HepG2 (cell line): ENCODE results near the gene ASTN2. TPM values are rescaled to one million over a fixed set of nuclear protein-coding genes. Genes with fewer than 3 reads are reported as not detected.

Experiments
- ATAC-seq: fragments of 200-7000 bp; cut with Tn5 transposase; 3 replicates; pipeline ENCODE4 v1.9.1; 2020; ENCODE audit warnings: mild to moderate bottlenecking, moderate library complexity
- BruUV-seq: library from RNA; stranded (reverse); fragments of 400-500 nt; replicated peaks from 2 replicates; lab custom pipeline; 2021; lab: Mats Ljungman, UMichigan
- CTCF ChIA-PET: fragments of 300-600 bp; formaldehyde crosslinking; extraction: SDS; loops from one replicate; lab custom pipeline; 2021; ENCODE audit warnings: low total read pairs, inconsistent platforms, low intra/inter-chr PET ratio; lab: Yijun Ruan, JAX
- POLR2A ChIA-PET: fragments of 350-600 bp; sonication (Branson Sonifier 250); formaldehyde crosslinking; loops from one replicate; lab custom pipeline; 2020; ENCODE audit warnings: antibody characterized with exemption, inconsistent platforms; lab: Yijun Ruan, JAX
- DNase-seq: peaks from one replicate; pipeline ENCODE4 v3.0.0-alpha.2; 2015; ENCODE audit warnings: low spot score
- FAIRE-seq: peaks from 3 replicates; lab custom pipeline; 2011; peaks lifted over from hg19 to GRCh38; lab: Jason Lieb, UNC
- H2AFZ ChIP-seq: one replicate; pipeline ENCODE4 v1.6.1; 2011; ENCODE audit warnings: low read length, inconsistent platforms
- H3K27ac ChIP-seq: fragments of 300-600 bp; 3 replicates; pipeline ENCODE4 v1.8.0; 2011; ENCODE audit warnings: mixed run types, mild to moderate bottlenecking, mixed read lengths, low read length, inconsistent platforms; ENCODE audit not compliant: insufficient read depth; ENCODE audit errors: extremely low read length
- H3K27me3 ChIP-seq, 2 experiments: fragments of 200-600 bp in 1 of 2; 2 replicates in 1 of 2; 3 replicates in 1 of 2; pipeline versions ENCODE4 v1.6.0 to v1.8.0; 2011; ENCODE audit warnings: low read length in 2 of 2, mild to moderate bottlenecking in 2 of 2, moderate library complexity in 2 of 2, inconsistent platforms in 1 of 2; ENCODE audit not compliant: insufficient read depth in 2 of 2, control insufficient read depth in 1 of 2
- H3K36me3 ChIP-seq, 2 experiments: fragments of 200-600 bp in 1 of 2; replicated peaks in 1 of 2; 2 replicates in 1 of 2; 3 replicates in 1 of 2; pipeline versions ENCODE4 v1.5.1 to v1.8.0; 2011; ENCODE audit warnings: low read length in 2 of 2, inconsistent platforms in 1 of 2; ENCODE audit not compliant: insufficient read depth in 2 of 2, control insufficient read depth in 1 of 2
- H3K4me1 ChIP-seq: 2 replicates; pipeline ENCODE4 v1.5.1; 2012; ENCODE audit warnings: low read length, inconsistent platforms; ENCODE audit not compliant: insufficient read depth
- H3K4me2 ChIP-seq: 2 replicates; pipeline ENCODE4 v1.6.0; 2011; ENCODE audit warnings: low read depth, low read length, inconsistent platforms
- H3K4me3 ChIP-seq, 3 experiments: fragments of 200-600 bp in 1 of 3; sonication (generic), shearing (Covaris generic) in 1 of 3; replicated peaks in 1 of 3; 2 replicates each; pipeline ENCODE4 v1.5.1; 2011 to 2016; ENCODE audit warnings: low read length in 3 of 3, inconsistent platforms in 2 of 3, low read depth in 2 of 3, mild to moderate bottlenecking in 2 of 3, control low read depth in 1 of 3, mixed read lengths in 1 of 3; ENCODE audit not compliant: insufficient read depth in 1 of 3
- H3K79me2 ChIP-seq: one replicate; pipeline ENCODE4 v1.6.1; 2011; ENCODE audit warnings: low read length, inconsistent platforms; ENCODE audit not compliant: insufficient read depth
- H3K9ac ChIP-seq: 2 replicates; pipeline ENCODE4 v1.6.0; 2011; ENCODE audit warnings: mild to moderate bottlenecking, low read depth, low read length, inconsistent platforms; ENCODE audit not compliant: insufficient read depth
- H3K9me3 ChIP-seq: 2 replicates; pipeline ENCODE4 v1.5.1; 2012; ENCODE audit warnings: mild to moderate bottlenecking, low read length
- H4K20me1 ChIP-seq: 2 replicates; pipeline ENCODE4 v1.6.0; 2011; ENCODE audit warnings: inconsistent platforms, mild to moderate bottlenecking, low read length, moderate library complexity; ENCODE audit not compliant: insufficient read depth
- ATF7-NPFF ChIP-seq: sonication (generic); formaldehyde crosslinking; IDR thresholded peaks from 2 replicates; pipeline ENCODE4 v1.8.1; 2023; ENCODE audit warnings: mild to moderate bottlenecking, low read depth, missing genetic modification reagents, moderate library complexity
- NFE2L1 ChIP-seq: sonication (generic); formaldehyde crosslinking; IDR thresholded peaks from 2 replicates; pipeline ENCODE4 v1.4.0; 2020; ENCODE audit warnings: missing genetic modification reagents, mild to moderate bottlenecking, borderline replicate concordance
- RORA ChIP-seq: sonication (generic); formaldehyde crosslinking; IDR thresholded peaks from 2 replicates; pipeline ENCODE4 v1.5.0; 2020; ENCODE audit warnings: mild to moderate bottlenecking, missing genetic modification reagents, moderate library complexity
- ZC3H4 ChIP-seq: sonication (generic); formaldehyde crosslinking; IDR thresholded peaks from 2 replicates; pipeline ENCODE4 v1.4.0; 2020; ENCODE audit warnings: missing genetic modification reagents, borderline replicate concordance
- ZMAT3 ChIP-seq: sonication (generic); formaldehyde crosslinking; conservative IDR thresholded peaks from 2 replicates; pipeline ENCODE4 v1.7.0; 2021; ENCODE audit warnings: missing genetic modification reagents
- ZNF33B ChIP-seq: sonication (generic); formaldehyde crosslinking; IDR thresholded peaks from 2 replicates; pipeline ENCODE4 v1.5.1; 2020; ENCODE audit warnings: mild to moderate bottlenecking, missing genetic modification reagents
- ZNF724P ChIP-seq: sonication (generic); formaldehyde crosslinking; IDR thresholded peaks from 2 replicates; pipeline ENCODE4 v1.8.0; 2022; ENCODE audit warnings: missing genetic modification reagents, borderline replicate concordance
- WGBS: methylation state at CpG from one replicate; pipeline ENCODE4 v1.1.6; 2017; ENCODE audit warnings: low lambda C conversion rate; 5-methylcytosine and 5-hydroxymethylcytosine counted together
- in situ Hi-C: cut with HindIII; loops from 2 replicates; pipeline ENCODE4 v1.10.0; 2017; ENCODE audit warnings: low pct_unique_long_range_greater_than_20kb; ENCODE audit not compliant: extremely low pct_ligation_motif_present
- intact Hi-C: fragments of 100-400 bp; cut with micrococcal nuclease; formaldehyde crosslinking; loops from one replicate; pipeline ENCODE4 v1.10.0; 2022; ENCODE audit not compliant: unreplicated experiment
- polyA plus RNA-seq, 8 experiments: library from polyadenylated mRNA; depleted of rRNA in 3 of 8; stranded (reverse) in 7 of 8; unstranded in 1 of 8; fragments of >200 nt; fragmentation: Illumina TruSeq in 4 of 8; extraction: Trizol in 4 of 8; gene quantifications; 2 replicates each; pipeline versions ENCODE4 v1.2.1 to v1.2.3, GENCODE V29; 2011 to 2016; ENCODE audit warnings: low read depth in 4 of 8, missing spikeins in 1 of 8, mixed read lengths in 1 of 8; ENCODE audit not compliant: insufficient read depth in 1 of 8
- total RNA-seq, 5 experiments: library from RNA; depleted of rRNA; stranded (reverse); fragments of >200 nt; fragmentation: Illumina TruSeq; extraction: Trizol; gene quantifications; 2 replicates each; pipeline ENCODE4 v1.2.3, GENCODE V29; 2016; ENCODE audit warnings: low read depth in 1 of 5
- TF ChIP-seq, protein P1 (sequence below): sonication (generic); formaldehyde crosslinking; IDR thresholded peaks from 2 replicates; pipeline ENCODE4 v1.4.0; 2020; ENCODE audit warnings: missing genetic modification reagents, low read depth, mild to moderate bottlenecking, borderline replicate concordance
- TF ChIP-seq, protein P2 (sequence below): sonication (generic); formaldehyde crosslinking; IDR thresholded peaks from 2 replicates; pipeline ENCODE4 v1.4.0; 2020; ENCODE audit warnings: missing genetic modification reagents, borderline replicate concordance
- TF ChIP-seq, protein P3 (sequence below): sonication (generic); formaldehyde crosslinking; IDR thresholded peaks from 2 replicates; pipeline ENCODE4 v1.5.0; 2020; ENCODE audit warnings: mild to moderate bottlenecking, low read depth, missing genetic modification reagents, borderline replicate concordance
- TF ChIP-seq, protein P4 (sequence below): sonication (generic); formaldehyde crosslinking; IDR thresholded peaks from 2 replicates; pipeline ENCODE4 v1.4.0; 2020; ENCODE audit warnings: mild to moderate bottlenecking, low read depth, missing genetic modification reagents
- TF ChIP-seq, protein P5 (sequence below): IDR thresholded peaks from 2 replicates; pipeline ENCODE4 v1.6.1; 2016; ENCODE audit warnings: missing compliant biosample characterization, missing genetic modification reagents, borderline replicate concordance

The ASTN2 gene
- total and polyA plus RNA-seq, 2 of the 13 experiments (the other 11 are each of a cell fraction or from before 2014, with no cell fraction given) = 5.2 to 13.5 TPM

DNA sequence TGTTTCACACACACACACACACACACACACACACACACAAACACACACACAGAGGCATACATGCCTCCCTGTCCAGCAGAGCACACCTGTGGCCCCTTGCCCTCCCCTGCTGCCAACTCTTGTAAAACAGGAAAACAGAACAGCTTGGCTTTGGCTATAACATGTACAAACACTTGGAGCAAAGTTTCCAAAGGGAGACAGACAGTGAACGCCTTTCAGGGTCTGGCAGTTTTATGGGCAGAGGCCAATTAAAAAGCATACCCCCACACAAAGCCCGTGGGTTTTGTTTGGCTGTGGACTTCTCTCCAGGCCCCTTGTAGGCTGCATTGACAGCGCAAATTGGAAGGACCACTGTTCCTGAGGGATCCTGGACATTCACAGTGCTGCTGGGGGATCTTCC lies 995.7 kb downstream of the ASTN2 start:
- Histone ChIP-seq H3K9me3 (no peaks in the 10 kb centered on the region), H3K36me3 (no peaks in the 10 kb centered on the region; a peak in 1 of 5 replicates), H3K9ac (no peak overlapping the region), H4K20me1 (no peaks in the 10 kb centered on the region), H3K4me1 (0 out of 2 replicates have a peak, but pooled peaks cover 7% of the 10 kb centered on the region), H3K4me2 (no peak overlapping the region), H3K27me3 (no peaks in the 10 kb centered on the region), H3K27ac (no peak overlapping the region), H2AFZ (no peak overlapping the region), H3K4me3 (no peak overlapping the region), H3K79me2 (no peaks in the 10 kb centered on the region)
- POLR2A ChIA-PET = no interaction called here
- FAIRE-seq = no peak
- DNase-seq = no peak
- CTCF ChIA-PET = no interaction called here
- intact Hi-C loops (no loop called here), in situ Hi-C loops (no loop called here)
- ATAC-seq = no peak
- TF ChIP-seq ZNF33B (CRISPR knock-in tag) (no peak), RORA (no peak), ZC3H4 (CRISPR knock-in tag) (no peak), ZMAT3 (CRISPR knock-in tag) (no peak), NFE2L1 (no peak), ATF7-NPFF (CRISPR knock-in tag) (no peak), ZNF724P (no peak)
- TF ChIP-seq, protein P1, sequence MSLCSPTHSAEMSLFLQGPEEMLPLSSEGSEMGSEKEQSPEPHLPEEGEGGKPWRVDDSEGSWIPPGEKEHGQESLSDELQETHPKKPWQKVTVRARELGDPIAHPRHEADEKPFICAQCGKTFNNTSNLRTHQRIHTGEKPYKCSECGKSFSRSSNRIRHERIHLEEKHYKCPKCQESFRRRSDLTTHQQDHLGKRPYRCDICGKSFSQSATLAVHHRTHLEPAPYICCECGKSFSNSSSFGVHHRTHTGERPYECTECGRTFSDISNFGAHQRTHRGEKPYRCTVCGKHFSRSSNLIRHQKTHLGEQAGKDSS (CRISPR knock-in tag) = no peak
- TF ChIP-seq, protein P2, sequence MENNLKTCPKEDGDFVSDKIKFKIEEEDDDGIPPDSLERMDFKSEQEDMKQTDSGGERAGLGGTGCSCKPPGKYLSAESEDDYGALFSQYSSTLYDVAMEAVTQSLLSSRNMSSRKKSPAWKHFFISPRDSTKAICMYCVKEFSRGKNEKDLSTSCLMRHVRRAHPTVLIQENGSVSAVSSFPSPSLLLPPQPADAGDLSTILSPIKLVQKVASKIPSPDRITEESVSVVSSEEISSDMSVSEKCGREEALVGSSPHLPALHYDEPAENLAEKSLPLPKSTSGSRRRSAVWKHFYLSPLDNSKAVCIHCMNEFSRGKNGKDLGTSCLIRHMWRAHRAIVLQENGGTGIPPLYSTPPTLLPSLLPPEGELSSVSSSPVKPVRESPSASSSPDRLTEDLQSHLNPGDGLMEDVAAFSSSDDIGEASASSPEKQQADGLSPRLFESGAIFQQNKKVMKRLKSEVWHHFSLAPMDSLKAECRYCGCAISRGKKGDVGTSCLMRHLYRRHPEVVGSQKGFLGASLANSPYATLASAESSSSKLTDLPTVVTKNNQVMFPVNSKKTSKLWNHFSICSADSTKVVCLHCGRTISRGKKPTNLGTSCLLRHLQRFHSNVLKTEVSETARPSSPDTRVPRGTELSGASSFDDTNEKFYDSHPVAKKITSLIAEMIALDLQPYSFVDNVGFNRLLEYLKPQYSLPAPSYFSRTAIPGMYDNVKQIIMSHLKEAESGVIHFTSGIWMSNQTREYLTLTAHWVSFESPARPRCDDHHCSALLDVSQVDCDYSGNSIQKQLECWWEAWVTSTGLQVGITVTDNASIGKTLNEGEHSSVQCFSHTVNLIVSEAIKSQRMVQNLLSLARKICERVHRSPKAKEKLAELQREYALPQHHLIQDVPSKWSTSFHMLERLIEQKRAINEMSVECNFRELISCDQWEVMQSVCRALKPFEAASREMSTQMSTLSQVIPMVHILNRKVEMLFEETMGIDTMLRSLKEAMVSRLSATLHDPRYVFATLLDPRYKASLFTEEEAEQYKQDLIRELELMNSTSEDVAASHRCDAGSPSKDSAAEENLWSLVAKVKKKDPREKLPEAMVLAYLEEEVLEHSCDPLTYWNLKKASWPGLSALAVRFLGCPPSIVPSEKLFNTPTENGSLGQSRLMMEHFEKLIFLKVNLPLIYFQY (CRISPR knock-in tag) = no peak
- TF ChIP-seq, protein P3, sequence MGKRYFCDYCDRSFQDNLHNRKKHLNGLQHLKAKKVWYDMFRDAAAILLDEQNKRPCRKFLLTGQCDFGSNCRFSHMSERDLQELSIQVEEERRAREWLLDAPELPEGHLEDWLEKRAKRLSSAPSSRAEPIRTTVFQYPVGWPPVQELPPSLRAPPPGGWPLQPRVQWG (CRISPR knock-in tag) = no peak
- TF ChIP-seq, protein P4, sequence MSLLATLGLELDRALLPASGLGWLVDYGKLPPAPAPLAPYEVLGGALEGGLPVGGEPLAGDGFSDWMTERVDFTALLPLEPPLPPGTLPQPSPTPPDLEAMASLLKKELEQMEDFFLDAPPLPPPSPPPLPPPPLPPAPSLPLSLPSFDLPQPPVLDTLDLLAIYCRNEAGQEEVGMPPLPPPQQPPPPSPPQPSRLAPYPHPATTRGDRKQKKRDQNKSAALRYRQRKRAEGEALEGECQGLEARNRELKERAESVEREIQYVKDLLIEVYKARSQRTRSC = no peak
- TF ChIP-seq, protein P5, sequence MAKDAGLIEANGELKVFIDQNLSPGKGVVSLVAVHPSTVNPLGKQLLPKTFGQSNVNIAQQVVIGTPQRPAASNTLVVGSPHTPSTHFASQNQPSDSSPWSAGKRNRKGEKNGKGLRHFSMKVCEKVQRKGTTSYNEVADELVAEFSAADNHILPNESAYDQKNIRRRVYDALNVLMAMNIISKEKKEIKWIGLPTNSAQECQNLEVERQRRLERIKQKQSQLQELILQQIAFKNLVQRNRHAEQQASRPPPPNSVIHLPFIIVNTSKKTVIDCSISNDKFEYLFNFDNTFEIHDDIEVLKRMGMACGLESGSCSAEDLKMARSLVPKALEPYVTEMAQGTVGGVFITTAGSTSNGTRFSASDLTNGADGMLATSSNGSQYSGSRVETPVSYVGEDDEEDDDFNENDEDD (CRISPR knock-in tag) = no peak
- 91% methylated on average over 3 of the region's 3 CpGs for WGBS
- BruUV-seq = no TSS peak
